ENCODE data around the gene FBXO46. TPM values are rescaled to one million over a fixed set of nuclear protein-coding genes. Genes with fewer than 3 reads are reported as not detected.

FBXO46 gene
- total RNA-seq, 1 experiment from 2014 or later, result 45.5 TPM

DNA sequence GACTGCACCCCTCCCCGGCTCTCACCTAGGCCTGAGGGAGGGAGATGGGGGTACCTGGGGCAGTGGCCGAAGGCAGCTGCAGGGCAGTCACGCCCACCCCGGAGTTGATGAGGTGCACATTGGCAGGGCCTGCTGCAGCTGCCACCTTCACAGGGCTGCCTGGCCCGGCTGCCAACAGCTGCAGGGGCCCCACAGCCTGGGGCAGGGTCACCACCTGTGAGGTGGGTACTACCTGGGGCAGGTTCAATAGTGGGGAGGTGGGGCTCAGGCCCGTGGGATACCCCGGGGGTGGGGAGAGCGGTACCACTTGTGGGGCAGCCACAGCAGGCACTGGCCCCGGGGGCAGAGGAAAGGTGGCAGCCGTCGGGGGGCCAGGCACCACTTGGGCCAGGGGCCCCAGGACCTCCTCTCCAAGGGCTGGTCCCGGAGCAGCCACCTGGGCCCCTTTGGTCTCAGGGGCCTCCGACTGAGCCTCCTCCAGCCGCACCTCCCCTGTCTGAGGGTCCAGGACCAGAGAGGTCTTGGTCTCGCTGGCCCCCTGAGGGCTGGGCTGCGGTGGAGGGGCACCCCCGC is 35.7 kb upstream of the FBXO46 start:
- ChIA-PET CTCF (interaction anchor here (0.6 kb wide), 1 partner anchor 25 kb away, joined by 6 read pairs; no protein-coding TSS in a partner anchor), POLR2A (ENCODE audit: unreplicated experiment) (interaction anchor here (1.6 kb wide), 1 partner anchor 74 kb away, joined by 13 read pairs; the partner anchor contains the start of genes QPCTL and SNRPD2)
- Histone ChIP-seq H3K9me2 (ENCODE audit: insufficient read depth) (no peaks in the 10 kb centered on the region), H3K79me2 (ENCODE audit: low read depth) (no peaks in the 10 kb centered on the region), H3K4me2 (peak overlapping the region; percentile 100), H3F3A (ENCODE audit: insufficient read depth, low read depth) (peaks cover 38% of the 10 kb centered on the region; the same call in 1 of the 2 replicates), H3K9me3 (ENCODE audit: insufficient read depth, low read depth) (no peaks in the 10 kb centered on the region), H4K20me1 (ENCODE audit: insufficient read depth) (no peaks in the 10 kb centered on the region), H3K27ac (no peak overlapping the region), H3K4me3 (peak overlapping the region; percentile 97; the same call in 1 of the 2 replicates), H3K36me3 (ENCODE audit: low read depth) (no peaks in the 10 kb centered on the region), H3K27me3 (ENCODE audit: insufficient read depth, low read depth) (no peaks in the 10 kb centered on the region), H3K4me1 (replicated peaks; ENCODE audit: insufficient read depth) (peaks cover 17% of the 10 kb centered on the region), H2AFZ (no peak overlapping the region)
- no peak for DNase-seq
- intact Hi-C loops (cut with micrococcal nuclease; ENCODE audit: unreplicated experiment), result loop anchor here (5.0 kb wide), 2 partner anchors 116 to 344 kb away; partner anchors contain the start of gene ERCC1
- TF ChIP-seq EZH2 (IDR thresholded peaks at IDR 0.05; ENCODE audit: low read depth) (no peak), CTCF (conservative IDR thresholded peaks at IDR 0.05) (no peak)
- no TSS peak for BruUV-seq (replicated peaks)

DNA sequence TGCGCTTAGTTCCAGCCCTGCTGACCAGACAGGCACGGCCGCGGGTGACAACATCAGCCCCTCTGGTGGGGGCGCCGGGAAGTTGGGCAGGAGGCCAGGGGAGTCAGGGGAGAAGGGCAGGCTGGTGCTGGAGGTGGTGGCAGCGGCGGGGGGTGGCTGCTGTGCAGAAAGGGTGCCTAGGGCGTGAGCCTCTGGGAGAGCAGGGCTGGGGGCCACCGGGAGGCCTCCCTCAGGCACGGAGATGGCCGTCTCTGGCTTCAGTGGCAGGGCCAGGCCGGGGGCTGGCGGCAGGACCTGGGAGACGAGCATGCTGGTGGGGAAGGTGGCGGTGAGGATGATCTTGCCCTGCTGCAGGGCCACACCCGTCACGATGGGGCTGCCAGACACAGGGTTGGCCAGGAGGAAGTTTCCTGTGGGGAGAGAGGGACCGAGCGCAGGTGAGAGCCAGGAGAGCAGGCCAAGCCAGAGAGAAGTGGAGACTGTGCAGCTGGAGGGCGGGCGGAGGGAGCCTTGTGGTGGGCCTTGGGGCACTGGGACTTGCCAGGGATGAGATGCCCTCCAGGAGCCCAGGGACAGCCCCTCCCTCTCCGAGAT is 35.1 kb upstream of the FBXO46 start:
- H3K36me3 ChIP-seq (ENCODE audit: low read depth), result no peaks in the 10 kb centered on the region
- H2AFZ ChIP-seq, result no peak overlapping the region
- no peak for DNase-seq
- no peaks in the 10 kb centered on the region for H3K9me2 ChIP-seq (ENCODE audit: insufficient read depth)
- H3F3A ChIP-seq (ENCODE audit: insufficient read depth, low read depth), result peaks cover 33% of the 10 kb centered on the region; the same call in 1 of the 2 replicates
- ChIA-PET CTCF (no interaction called here), POLR2A (ENCODE audit: unreplicated experiment) (no interaction called here)
- H3K9me3 ChIP-seq (ENCODE audit: insufficient read depth, low read depth), result no peaks in the 10 kb centered on the region
- no peak overlapping the region for H3K4me2 ChIP-seq
- no peak overlapping the region for H3K4me3 ChIP-seq
- H3K27ac ChIP-seq, result no peak overlapping the region
- no peak for TF ChIP-seq CTCF (conservative IDR thresholded peaks at IDR 0.05)
- TF ChIP-seq EZH2 (IDR thresholded peaks at IDR 0.05; ENCODE audit: low read depth), result no peak
- H3K4me1 ChIP-seq (replicated peaks; ENCODE audit: insufficient read depth), result peaks cover 15% of the 10 kb centered on the region
- no peaks in the 10 kb centered on the region for H4K20me1 ChIP-seq (ENCODE audit: insufficient read depth)
- intact Hi-C loops (cut with micrococcal nuclease; ENCODE audit: unreplicated experiment), result loop anchor here (5.0 kb wide), 2 partner anchors 117 to 343 kb away; partner anchors contain the start of gene ERCC1
- no peaks in the 10 kb centered on the region for H3K79me2 ChIP-seq (ENCODE audit: low read depth)
- no peaks in the 10 kb centered on the region for H3K27me3 ChIP-seq (ENCODE audit: insufficient read depth, low read depth)
- no TSS peak for BruUV-seq (replicated peaks)

DNA sequence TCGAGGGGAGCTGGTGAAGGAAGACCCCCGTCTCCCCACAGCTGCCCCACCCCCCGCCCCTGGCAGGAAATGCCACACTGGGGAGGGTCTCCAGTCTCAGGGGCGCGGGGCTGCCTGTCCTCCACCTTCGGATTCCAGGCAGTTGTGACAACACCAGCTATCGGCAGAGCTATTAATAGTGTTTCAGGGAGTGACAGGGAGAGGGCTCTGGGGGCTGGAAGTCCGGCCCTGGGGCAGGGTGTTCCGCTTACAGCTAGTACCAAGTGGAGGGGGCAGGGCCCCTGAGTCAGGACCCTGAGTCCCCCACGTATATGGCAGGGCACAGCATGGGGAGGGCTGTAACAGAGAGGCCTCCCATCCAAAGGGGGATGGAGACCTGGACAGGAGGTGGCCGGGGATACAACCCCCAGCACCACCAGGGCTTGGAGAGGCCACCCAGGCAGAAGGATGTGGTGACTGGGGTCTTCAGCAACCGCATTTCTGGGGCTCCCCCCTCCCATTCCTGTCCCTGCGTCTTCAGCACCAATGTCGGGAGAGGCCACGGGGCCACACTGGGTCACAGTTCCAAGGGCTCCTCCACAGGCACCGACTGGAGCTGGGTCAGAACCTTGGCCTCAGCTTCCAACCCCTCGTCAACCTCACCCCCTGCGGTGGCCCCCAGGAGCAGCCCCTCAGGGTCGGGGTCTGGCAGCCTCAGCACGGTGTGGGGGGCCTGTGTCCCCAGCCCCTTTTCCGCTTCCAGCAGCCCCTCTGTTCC is 34.4 kb upstream of the FBXO46 start:
- H3K9me2 ChIP-seq (ENCODE audit: insufficient read depth), result no peaks in the 10 kb centered on the region
- H3K79me2 ChIP-seq (ENCODE audit: low read depth), result no peaks in the 10 kb centered on the region
- H3K27ac ChIP-seq, result no peak overlapping the region
- no peak for TF ChIP-seq CTCF (conservative IDR thresholded peaks at IDR 0.05)
- no peak for TF ChIP-seq EZH2 (IDR thresholded peaks at IDR 0.05; ENCODE audit: low read depth)
- no peaks in the 10 kb centered on the region for H3K36me3 ChIP-seq (ENCODE audit: low read depth)
- no TSS peak for BruUV-seq (replicated peaks)
- H4K20me1 ChIP-seq (ENCODE audit: insufficient read depth), result no peaks in the 10 kb centered on the region
- no peak overlapping the region for H2AFZ ChIP-seq
- peaks cover 10% of the 10 kb centered on the region for H3K4me1 ChIP-seq (replicated peaks; ENCODE audit: insufficient read depth)
- ChIA-PET CTCF (no interaction called here), POLR2A (ENCODE audit: unreplicated experiment) (interaction anchor here (0.6 to 0.7 kb wide), 3 partner anchors 73 to 883 kb away, joined by 3 to 8 read pairs (median 3); partner anchors contain the start of gene QPCTL)
- intact Hi-C loops (cut with micrococcal nuclease; ENCODE audit: unreplicated experiment), result loop anchor here (5.0 kb wide), 2 partner anchors 117 to 343 kb away; partner anchors contain the start of gene ERCC1
- no peaks in the 10 kb centered on the region for H3K9me3 ChIP-seq (ENCODE audit: insufficient read depth, low read depth)
- no peak for DNase-seq
- no peak overlapping the region for H3K4me3 ChIP-seq
- H3K4me2 ChIP-seq, result no peak overlapping the region
- no peaks in the 10 kb centered on the region for H3K27me3 ChIP-seq (ENCODE audit: insufficient read depth, low read depth)
- H3F3A ChIP-seq (ENCODE audit: insufficient read depth, low read depth), result peaks cover 26% of the 10 kb centered on the region; the same call in 1 of the 2 replicates

Measured in PC-9 (cell line).